ENCODE measurements around the gene ARSB. TPM values are rescaled to one million over a fixed set of nuclear protein-coding genes. Genes with fewer than 3 reads are reported as not detected.

Gene ARSB
- total RNA-seq, 1 experiment from 2014 or later = 21.4 TPM

GRCh38 chr5:79011869-79012268 is 26.8 kb upstream of the ARSB start:
- no peak overlapping the region for H3K27ac Mint-ChIP-seq (ENCODE audit: unreplicated experiment)
- H3K4me1 Mint-ChIP-seq (ENCODE audit: low read depth, unreplicated experiment) = no peaks in the 10 kb centered on the region
- TF ChIP-seq, protein P1, sequence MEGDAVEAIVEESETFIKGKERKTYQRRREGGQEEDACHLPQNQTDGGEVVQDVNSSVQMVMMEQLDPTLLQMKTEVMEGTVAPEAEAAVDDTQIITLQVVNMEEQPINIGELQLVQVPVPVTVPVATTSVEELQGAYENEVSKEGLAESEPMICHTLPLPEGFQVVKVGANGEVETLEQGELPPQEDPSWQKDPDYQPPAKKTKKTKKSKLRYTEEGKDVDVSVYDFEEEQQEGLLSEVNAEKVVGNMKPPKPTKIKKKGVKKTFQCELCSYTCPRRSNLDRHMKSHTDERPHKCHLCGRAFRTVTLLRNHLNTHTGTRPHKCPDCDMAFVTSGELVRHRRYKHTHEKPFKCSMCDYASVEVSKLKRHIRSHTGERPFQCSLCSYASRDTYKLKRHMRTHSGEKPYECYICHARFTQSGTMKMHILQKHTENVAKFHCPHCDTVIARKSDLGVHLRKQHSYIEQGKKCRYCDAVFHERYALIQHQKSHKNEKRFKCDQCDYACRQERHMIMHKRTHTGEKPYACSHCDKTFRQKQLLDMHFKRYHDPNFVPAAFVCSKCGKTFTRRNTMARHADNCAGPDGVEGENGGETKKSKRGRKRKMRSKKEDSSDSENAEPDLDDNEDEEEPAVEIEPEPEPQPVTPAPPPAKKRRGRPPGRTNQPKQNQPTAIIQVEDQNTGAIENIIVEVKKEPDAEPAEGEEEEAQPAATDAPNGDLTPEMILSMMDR (IDR thresholded peaks at IDR 0.05; ENCODE audit: unreplicated experiment) = no peak
- no peak overlapping the region for H3K4me3 Mint-ChIP-seq (ENCODE audit: low read depth, unreplicated experiment)
- DNase-seq = no peak
- no TSS peak for BruUV-seq (replicated peaks)
- no peaks in the 10 kb centered on the region for H3K36me3 Mint-ChIP-seq (ENCODE audit: insufficient read depth, unreplicated experiment)
- CTCF ChIA-PET = interaction anchor here (1.0 kb wide), 1 partner anchor 9 kb away, joined by 3 read pairs; no protein-coding TSS in a partner anchor
- intact Hi-C loops (cut with micrococcal nuclease; ENCODE audit: unreplicated experiment) = no loop called here
- H3K9me3 Mint-ChIP-seq (ENCODE audit: low read depth, unreplicated experiment) = peaks cover 7% of the 10 kb centered on the region
- H3K27me3 Mint-ChIP-seq (ENCODE audit: unreplicated experiment) = no peaks in the 10 kb centered on the region

GRCh38 chr5:79011219-79011836 is 26.2 kb upstream of the ARSB start:
- no TSS peak for BruUV-seq (replicated peaks)
- Mint-ChIP-seq H3K4me3 (ENCODE audit: low read depth, unreplicated experiment) (no peak overlapping the region), H3K27ac (ENCODE audit: unreplicated experiment) (no peak overlapping the region), H3K9me3 (ENCODE audit: low read depth, unreplicated experiment) (peaks cover 7% of the 10 kb centered on the region), H3K36me3 (ENCODE audit: insufficient read depth, unreplicated experiment) (no peaks in the 10 kb centered on the region), H3K4me1 (ENCODE audit: low read depth, unreplicated experiment) (no peaks in the 10 kb centered on the region), H3K27me3 (ENCODE audit: unreplicated experiment) (no peaks in the 10 kb centered on the region)
- intact Hi-C loops (cut with micrococcal nuclease; ENCODE audit: unreplicated experiment) = no loop called here
- TF ChIP-seq, protein P1 (IDR thresholded peaks at IDR 0.05; ENCODE audit: unreplicated experiment) = no peak
- no peak for DNase-seq
- CTCF ChIA-PET = interaction anchor here (1.0 kb wide), 1 partner anchor 10 kb away, joined by 3 read pairs; no protein-coding TSS in a partner anchor

DNA sequence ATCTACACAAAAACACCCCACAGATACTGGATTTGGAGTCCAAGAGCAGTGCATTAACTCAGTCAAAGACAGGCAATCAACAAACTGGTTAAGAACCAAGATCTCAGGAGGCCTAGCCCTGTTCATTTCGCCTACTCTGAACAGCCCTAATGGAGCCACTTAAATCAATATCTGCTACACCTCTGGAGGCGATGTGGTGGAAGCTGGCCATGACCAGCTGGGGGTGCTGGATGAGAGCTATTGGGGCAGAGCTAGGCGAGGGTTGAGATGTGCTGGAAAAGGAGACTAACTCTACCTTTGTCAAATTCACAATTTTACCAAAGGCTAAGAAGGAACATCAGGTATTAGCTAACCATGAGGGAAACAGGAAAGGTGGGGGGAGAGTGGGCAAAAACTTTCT is 23.3 kb upstream of the ARSB start:
- no peak overlapping the region for H3K27ac Mint-ChIP-seq (ENCODE audit: unreplicated experiment)
- no TSS peak for BruUV-seq (replicated peaks)
- H3K9me3 Mint-ChIP-seq (ENCODE audit: low read depth, unreplicated experiment) = peaks cover 5% of the 10 kb centered on the region
- DNase-seq = no peak
- peaks cover 5% of the 10 kb centered on the region for H3K27me3 Mint-ChIP-seq (ENCODE audit: unreplicated experiment)
- no peaks in the 10 kb centered on the region for H3K4me1 Mint-ChIP-seq (ENCODE audit: low read depth, unreplicated experiment)
- TF ChIP-seq, protein P1 (IDR thresholded peaks at IDR 0.05; ENCODE audit: unreplicated experiment) = no peak
- intact Hi-C loops (cut with micrococcal nuclease; ENCODE audit: unreplicated experiment) = no loop called here
- CTCF ChIA-PET = interaction anchor here (0.9 kb wide), 1 partner anchor 12 kb away, joined by 3 read pairs; no protein-coding TSS in a partner anchor
- H3K4me3 Mint-ChIP-seq (ENCODE audit: low read depth, unreplicated experiment) = no peak overlapping the region
- no peaks in the 10 kb centered on the region for H3K36me3 Mint-ChIP-seq (ENCODE audit: insufficient read depth, unreplicated experiment)

DNA sequence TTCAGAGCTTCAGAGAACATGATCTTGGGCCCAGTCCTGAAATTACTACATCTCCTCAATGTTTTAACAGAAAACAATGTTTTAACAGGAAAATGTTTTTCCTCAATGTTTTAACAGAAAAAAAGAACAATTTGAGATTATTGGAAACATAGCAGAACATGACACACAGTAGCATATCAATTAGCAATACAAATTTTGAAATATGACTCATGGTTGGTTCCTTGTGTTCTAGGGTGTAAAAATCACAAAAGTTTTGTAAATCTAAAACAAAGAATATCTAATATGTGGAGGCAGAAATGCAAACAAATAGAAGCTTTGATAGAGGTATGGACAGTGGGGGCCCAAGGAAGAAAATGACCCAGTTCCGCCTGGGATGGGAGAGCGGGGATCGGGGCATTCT is 22.8 kb upstream of the ARSB start:
- Mint-ChIP-seq H3K36me3 (ENCODE audit: insufficient read depth, unreplicated experiment) (no peaks in the 10 kb centered on the region), H3K4me1 (ENCODE audit: low read depth, unreplicated experiment) (no peaks in the 10 kb centered on the region), H3K9me3 (ENCODE audit: low read depth, unreplicated experiment) (peaks cover under 1% of the 10 kb centered on the region), H3K4me3 (ENCODE audit: low read depth, unreplicated experiment) (no peak overlapping the region), H3K27ac (ENCODE audit: unreplicated experiment) (no peak overlapping the region), H3K27me3 (ENCODE audit: unreplicated experiment) (peaks cover 7% of the 10 kb centered on the region)
- CTCF ChIA-PET = interaction anchor here (0.9 to 1.0 kb wide), 2 partner anchors 13 kb away, joined by 3 read pairs; no protein-coding TSS in a partner anchor
- intact Hi-C loops (cut with micrococcal nuclease; ENCODE audit: unreplicated experiment) = no loop called here
- no peak for DNase-seq
- BruUV-seq (replicated peaks) = no TSS peak
- TF ChIP-seq, protein P1 (IDR thresholded peaks at IDR 0.05; ENCODE audit: unreplicated experiment) = no peak

Measured in Calu3 (cell line).